Measurements from ENCODE around the gene CACNA1S.
A peak's percentile ranks its signal among the peaks of the same experiment; 100 is the strongest.

Gene CACNA1S

GRCh38 chr1:201139756-201140155 is 27.5 kb upstream of the CACNA1S start:
- DNase-seq: no peak

- no peak for DNase-seq
Observed at GRCh38 chr1:201139306-201139705, 27.1 kb upstream of the CACNA1S start.

- DNase-seq: no peak
Observed at GRCh38 chr1:201138311-201138840, 26.1 kb upstream of the CACNA1S start.

- DNase-seq: no peak
Observed at GRCh38 chr1:201137579-201138310, 25.5 kb upstream of the CACNA1S start.

GRCh38 chr1:201137024-201137392 is 24.8 kb upstream of the CACNA1S start:
- DNase-seq: no peak

GRCh38 chr1:201136355-201137023 is 24.3 kb upstream of the CACNA1S start:
- DNase-seq: no peak

GRCh38 chr1:201134405-201134804 is 22.2 kb upstream of the CACNA1S start:
- DNase-seq: no peak

- DNase-seq: no peak
Observed at GRCh38 chr1:201131398-201131797, 19.2 kb upstream of the CACNA1S start.

GRCh38 chr1:201128962-201129361 is 16.7 kb upstream of the CACNA1S start:
- DNase-seq: no peak

- DNase-seq: no peak
Observed at GRCh38 chr1:201128476-201128875, 16.2 kb upstream of the CACNA1S start.

- no peak for DNase-seq
Observed at GRCh38 chr1:201127755-201128455, 15.7 kb upstream of the CACNA1S start.

GRCh38 chr1:201126832-201127754 is 14.9 kb upstream of the CACNA1S start, which contains the start of gene ASCL5:
ASCL5 (minus strand) TSS chr1:201127184; CDS start chr1:201115372, 11,812 bp downstream.
- DNase-seq: no peak

GRCh38 chr1:201126463-201126831 is 14.2 kb upstream of the CACNA1S start:
- no peak for DNase-seq

- no peak for DNase-seq
Observed at GRCh38 chr1:201125800-201126199, 13.6 kb upstream of the CACNA1S start.

- DNase-seq: no peak
Observed at GRCh38 chr1:201125019-201125418, 12.8 kb upstream of the CACNA1S start.

- no peak for DNase-seq
Observed at GRCh38 chr1:201123866-201124265, 11.6 kb upstream of the CACNA1S start.

- DNase-seq: no peak
Observed at GRCh38 chr1:201122321-201122957, 10.2 kb upstream of the CACNA1S start.

GRCh38 chr1:201119206-201120197 is 7.3 kb upstream of the CACNA1S start:
- peak; percentile 46 for DNase-seq

GRCh38 chr1:201116091-201116490 is 3.9 kb upstream of the CACNA1S start:
- DNase-seq: no peak

GRCh38 chr1:201115390-201115937 is 3.2 kb upstream of the CACNA1S start:
- no peak for DNase-seq
